Measurements from ENCODE around the gene GATA3. TPM values are rescaled to one million over a fixed set of nuclear protein-coding genes. Genes with fewer than 3 reads are reported as not detected.

The GATA3 gene
- total and polyA plus RNA-seq, 9 of the 15 experiments (the other 6 are each of a cell fraction or from before 2014, with no cell fraction given), result 0.01 to 0.24 (median 0.09) TPM; not detected in 6

DNA sequence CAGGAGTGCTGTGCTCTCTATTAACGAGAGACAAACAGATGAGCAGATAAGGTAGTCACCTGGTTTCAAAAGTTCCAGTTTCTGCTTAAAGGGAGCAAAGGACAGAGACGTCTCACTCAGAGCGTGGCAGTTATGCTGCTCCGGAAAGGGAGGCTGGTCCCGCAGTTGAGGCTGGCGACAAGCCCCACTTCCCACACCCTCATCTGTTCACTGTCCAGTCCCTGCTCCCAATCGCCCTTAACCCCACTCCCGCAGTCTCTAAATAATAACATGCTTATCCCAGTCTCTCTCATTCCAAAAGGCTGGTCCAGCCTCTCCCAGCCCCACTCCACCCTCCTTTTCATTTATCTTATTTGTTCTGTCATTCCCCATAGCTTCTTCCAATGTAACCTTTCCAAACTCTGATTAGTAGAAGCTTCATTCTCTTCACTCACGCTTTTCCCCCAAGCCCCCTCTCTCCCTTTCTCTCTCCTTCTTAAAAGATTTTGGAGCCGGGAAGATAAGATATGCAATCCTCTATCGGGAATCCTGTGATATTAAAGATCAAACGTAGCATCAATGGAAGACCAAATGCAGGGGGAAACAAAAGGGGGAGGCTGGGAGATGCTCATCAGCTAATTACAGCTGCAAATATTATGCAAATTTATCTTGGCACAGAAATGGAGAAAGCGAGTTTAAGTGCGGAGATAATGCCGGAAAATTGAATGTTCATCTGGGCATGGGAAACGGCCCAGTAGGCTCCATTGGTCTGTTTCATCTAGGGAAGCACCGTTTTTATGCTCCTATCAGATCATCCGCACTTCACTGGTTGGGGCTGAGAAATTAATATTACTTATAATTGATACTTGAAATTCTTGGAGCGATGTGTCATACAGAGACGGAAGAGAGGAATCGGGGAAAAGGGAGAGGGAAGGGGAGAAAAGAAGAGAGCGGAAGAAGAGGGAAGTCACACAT lies 16.3 kb upstream of the GATA3 start (continued):
- TF ChIP-seq, protein P1, sequence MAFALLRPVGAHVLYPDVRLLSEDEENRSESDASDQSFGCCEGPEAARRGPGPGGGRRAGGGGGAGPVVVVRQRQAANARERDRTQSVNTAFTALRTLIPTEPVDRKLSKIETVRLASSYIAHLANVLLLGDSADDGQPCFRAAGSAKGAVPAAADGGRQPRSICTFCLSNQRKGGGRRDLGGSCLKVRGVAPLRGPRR (CRISPR knock-in tag; IDR thresholded peaks at IDR 0.05), result no peak

DNA sequence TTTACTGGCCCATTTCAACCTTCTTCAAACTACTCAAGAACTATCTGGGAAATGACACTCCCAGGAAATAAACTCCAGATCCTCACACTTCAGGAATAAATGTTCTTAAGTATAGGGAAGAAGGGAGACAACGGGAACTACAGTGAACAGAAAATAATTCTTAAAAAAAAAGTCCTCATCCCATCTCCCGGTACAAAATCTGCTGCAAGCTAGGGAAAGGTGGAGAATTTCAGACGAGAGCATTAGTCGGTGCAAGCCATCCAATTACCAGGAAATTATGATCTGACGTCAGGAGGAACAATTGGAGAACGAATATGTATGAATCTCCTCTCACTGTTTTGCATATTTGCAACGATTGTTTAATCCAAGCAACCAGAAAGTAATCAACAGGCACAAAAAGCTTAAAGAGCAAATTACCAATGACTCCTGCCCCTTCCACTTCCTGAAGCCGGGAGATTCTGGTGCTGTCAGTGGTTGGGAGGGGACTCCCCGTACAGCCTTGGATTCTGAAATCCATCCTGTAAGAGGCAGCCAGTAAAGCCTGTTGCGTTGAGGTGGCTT lies 15.1 kb upstream of the GATA3 start:
- Histone ChIP-seq H4K20me1 (replicated peaks; ENCODE audit: control insufficient read depth, insufficient read depth, low read length) (0 out of 2 replicates have a peak, but pooled peaks cover 2% of the 10 kb centered on the region), H3K4me3 (no peak overlapping the region), H3K79me2 (ENCODE audit: control insufficient read depth, insufficient read depth, low read length) (no peaks in the 10 kb centered on the region), H3K9ac (ENCODE audit: insufficient read depth in 1 of 2, low read depth in 2 of 2, low read length in 2 of 2) (no peak overlapping the region), H3K27ac (ENCODE audit: extremely low read depth, low read depth, low read length) (no peak overlapping the region), H3K4me2 (ENCODE audit: insufficient read depth, low read length) (no peak overlapping the region), H3K36me3 (ENCODE audit: control insufficient read depth, insufficient read depth, low read length) (no peaks in the 10 kb centered on the region), H3K9me3 (replicated peaks; ENCODE audit: control insufficient read depth, insufficient read depth, low read depth, low read length) (no peaks in the 10 kb centered on the region), H3K4me1 (replicated peaks in 1 of 2; ENCODE audit: control insufficient read depth in 2 of 2, insufficient read depth in 2 of 2, low read length in 2 of 2) (peaks cover 0 to 17% of the 10 kb centered on the region in 2 experiments; a peak in 1 of 5 replicates), H3K27me3 (ENCODE audit: control insufficient read depth in 2 of 2, insufficient read depth in 2 of 2, low read length in 2 of 2) (peaks cover 57 to 64% of the 10 kb centered on the region in 2 experiments), H2AFZ (ENCODE audit: low read depth, low read length) (no peak overlapping the region), H3K9me1 (ENCODE audit: control insufficient read depth, insufficient read depth, low read length) (no peaks in the 10 kb centered on the region)
- intact Hi-C loops (cut with micrococcal nuclease), result loop anchor here (5.0 kb wide), 1 partner anchor 1258 kb away; no protein-coding TSS in a partner anchor
- CTCF ChIA-PET (ENCODE audit: low intra/inter-chr PET ratio), result no interaction called here
- FAIRE-seq (no peak), ATAC-seq (no peak), DNase-seq (ENCODE audit: extremely low read depth in 1 of 4, low spot score in 3 of 4) (no peak)
- 3% methylated on average over 10 of the region's 10 CpGs for WGBS (ENCODE audit: insufficient coverage, low coverage, missing lambda C conversion rate)
- POLR2A ChIA-PET, result no interaction called here
- in situ Hi-C loops (cut with MboI), result no loop called here
- no TSS peak for BruUV-seq (replicated peaks)
- TF ChIP-seq MEF2D (tag; conservative IDR thresholded peaks at IDR 0.05; ENCODE audit: low read depth) (no peak), ZNF431 (CRISPR knock-in tag; IDR thresholded peaks at IDR 0.05) (no peak), ZNF41 (CRISPR knock-in tag; conservative IDR thresholded peaks at IDR 0.05) (no peak), HLTF (IDR thresholded peaks at IDR 0.05) (no peak), SOX6 (IDR thresholded peaks at IDR 0.05) (no peak), ETV6 (IDR thresholded peaks at IDR 0.05; ENCODE audit: borderline replicate concordance in 1 of 2, low read depth in 2 of 2, low read length in 1 of 2) (no peak), ETV6 (CRISPR knock-in tag; IDR thresholded peaks at IDR 0.05; ENCODE audit: borderline replicate concordance) (no peak), FOXJ3 (CRISPR knock-in tag; IDR thresholded peaks at IDR 0.05) (no peak)
- TF ChIP-seq, protein P2, sequence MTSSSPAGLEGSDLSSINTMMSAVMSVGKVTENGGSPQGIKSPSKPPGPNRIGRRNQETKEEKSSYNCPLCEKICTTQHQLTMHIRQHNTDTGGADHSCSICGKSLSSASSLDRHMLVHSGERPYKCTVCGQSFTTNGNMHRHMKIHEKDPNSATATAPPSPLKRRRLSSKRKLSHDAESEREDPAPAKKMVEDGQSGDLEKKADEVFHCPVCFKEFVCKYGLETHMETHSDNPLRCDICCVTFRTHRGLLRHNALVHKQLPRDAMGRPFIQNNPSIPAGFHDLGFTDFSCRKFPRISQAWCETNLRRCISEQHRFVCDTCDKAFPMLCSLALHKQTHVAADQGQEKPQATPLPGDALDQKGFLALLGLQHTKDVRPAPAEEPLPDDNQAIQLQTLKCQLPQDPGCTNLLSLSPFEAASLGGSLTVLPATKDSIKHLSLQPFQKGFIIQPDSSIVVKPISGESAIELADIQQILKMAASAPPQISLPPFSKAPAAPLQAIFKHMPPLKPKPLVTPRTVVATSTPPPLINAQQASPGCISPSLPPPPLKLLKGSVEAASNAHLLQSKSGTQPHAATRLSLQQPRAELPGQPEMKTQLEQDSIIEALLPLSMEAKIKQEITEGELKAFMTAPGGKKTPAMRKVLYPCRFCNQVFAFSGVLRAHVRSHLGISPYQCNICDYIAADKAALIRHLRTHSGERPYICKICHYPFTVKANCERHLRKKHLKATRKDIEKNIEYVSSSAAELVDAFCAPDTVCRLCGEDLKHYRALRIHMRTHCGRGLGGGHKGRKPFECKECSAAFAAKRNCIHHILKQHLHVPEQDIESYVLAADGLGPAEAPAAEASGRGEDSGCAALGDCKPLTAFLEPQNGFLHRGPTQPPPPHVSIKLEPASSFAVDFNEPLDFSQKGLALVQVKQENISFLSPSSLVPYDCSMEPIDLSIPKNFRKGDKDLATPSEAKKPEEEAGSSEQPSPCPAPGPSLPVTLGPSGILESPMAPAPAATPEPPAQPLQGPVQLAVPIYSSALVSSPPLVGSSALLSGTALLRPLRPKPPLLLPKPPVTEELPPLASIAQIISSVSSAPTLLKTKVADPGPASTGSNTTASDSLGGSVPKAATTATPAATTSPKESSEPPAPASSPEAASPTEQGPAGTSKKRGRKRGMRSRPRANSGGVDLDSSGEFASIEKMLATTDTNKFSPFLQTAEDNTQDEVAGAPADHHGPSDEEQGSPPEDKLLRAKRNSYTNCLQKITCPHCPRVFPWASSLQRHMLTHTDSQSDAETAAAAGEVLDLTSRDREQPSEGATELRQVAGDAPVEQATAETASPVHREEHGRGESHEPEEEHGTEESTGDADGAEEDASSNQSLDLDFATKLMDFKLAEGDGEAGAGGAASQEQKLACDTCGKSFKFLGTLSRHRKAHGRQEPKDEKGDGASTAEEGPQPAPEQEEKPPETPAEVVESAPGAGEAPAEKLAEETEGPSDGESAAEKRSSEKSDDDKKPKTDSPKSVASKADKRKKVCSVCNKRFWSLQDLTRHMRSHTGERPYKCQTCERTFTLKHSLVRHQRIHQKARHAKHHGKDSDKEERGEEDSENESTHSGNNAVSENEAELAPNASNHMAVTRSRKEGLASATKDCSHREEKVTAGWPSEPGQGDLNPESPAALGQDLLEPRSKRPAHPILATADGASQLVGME (CRISPR knock-in tag; IDR thresholded peaks at IDR 0.05), result no peak
- TF ChIP-seq, protein P3, sequence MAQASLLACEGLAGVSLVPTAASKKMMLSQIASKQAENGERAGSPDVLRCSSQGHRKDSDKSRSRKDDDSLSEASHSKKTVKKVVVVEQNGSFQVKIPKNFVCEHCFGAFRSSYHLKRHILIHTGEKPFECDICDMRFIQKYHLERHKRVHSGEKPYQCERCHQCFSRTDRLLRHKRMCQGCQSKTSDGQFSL (CRISPR knock-in tag; IDR thresholded peaks at IDR 0.05), result no peak
- TF ChIP-seq, protein P3 (tag; IDR thresholded peaks at IDR 0.05), result no peak
